ENCODE measurements around the gene PAK6.

DNA sequence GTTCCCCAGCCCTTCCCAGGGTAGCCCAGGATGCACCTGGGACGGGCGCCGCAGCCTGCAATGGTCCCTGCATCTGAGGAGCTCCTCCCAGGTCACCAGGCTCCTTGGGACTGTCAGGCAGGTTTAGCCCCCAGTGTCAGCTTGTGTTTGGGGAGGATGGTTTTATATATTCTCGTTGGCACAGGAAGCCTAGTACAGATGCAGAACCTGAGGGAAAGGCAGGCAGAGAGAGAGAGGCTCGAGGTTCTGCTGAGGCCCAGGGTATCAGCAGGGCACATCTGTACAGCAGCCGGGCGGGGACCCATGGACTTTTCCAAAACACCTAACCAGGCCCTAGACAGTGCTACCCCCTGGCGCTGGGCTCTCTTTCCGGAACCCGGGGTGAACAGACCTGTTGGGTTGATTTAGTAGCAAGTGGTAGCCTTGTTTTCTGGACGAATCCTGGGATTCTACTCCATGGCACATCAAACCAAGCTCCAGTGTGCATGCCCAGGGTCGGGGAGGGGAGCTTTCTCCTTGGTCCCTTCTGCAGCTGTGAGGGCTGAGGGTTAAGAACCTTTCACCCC lies 8.6 kb downstream of the PAK6 start:
- TF ChIP-seq, protein P1, sequence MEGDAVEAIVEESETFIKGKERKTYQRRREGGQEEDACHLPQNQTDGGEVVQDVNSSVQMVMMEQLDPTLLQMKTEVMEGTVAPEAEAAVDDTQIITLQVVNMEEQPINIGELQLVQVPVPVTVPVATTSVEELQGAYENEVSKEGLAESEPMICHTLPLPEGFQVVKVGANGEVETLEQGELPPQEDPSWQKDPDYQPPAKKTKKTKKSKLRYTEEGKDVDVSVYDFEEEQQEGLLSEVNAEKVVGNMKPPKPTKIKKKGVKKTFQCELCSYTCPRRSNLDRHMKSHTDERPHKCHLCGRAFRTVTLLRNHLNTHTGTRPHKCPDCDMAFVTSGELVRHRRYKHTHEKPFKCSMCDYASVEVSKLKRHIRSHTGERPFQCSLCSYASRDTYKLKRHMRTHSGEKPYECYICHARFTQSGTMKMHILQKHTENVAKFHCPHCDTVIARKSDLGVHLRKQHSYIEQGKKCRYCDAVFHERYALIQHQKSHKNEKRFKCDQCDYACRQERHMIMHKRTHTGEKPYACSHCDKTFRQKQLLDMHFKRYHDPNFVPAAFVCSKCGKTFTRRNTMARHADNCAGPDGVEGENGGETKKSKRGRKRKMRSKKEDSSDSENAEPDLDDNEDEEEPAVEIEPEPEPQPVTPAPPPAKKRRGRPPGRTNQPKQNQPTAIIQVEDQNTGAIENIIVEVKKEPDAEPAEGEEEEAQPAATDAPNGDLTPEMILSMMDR (IDR thresholded peaks at IDR 0.05; ENCODE audit: low read length): no peak
- no peak for TF ChIP-seq EZH2 (IDR thresholded peaks at IDR 0.05; ENCODE audit: borderline replicate concordance, low read length)

Measured in OCI-LY1 (cell line).